GM19397 (cell line): ENCODE results near the gene NSG1.
"Not testable (repeated sequence)": the region's sequence is repeated elsewhere in the genome, so short reads cannot be mapped to it uniquely, and the experiment has no call there.

ENCODE experiments used
- ATAC-seq: cut with Tn5 transposase; IDR thresholded peaks from one replicate; pipeline ENCODE4 v1.9.1; 2021; ENCODE audit warnings: mild to moderate bottlenecking, moderate library complexity; ENCODE audit not compliant: unreplicated experiment

NSG1 gene

GRCh38 chr4:4386736-4387392, at the start of gene NSG1:
Gene NSG1, plus strand, starts transcription at chr4:4387102. Its CDS starts 528 bp downstream, at chr4:4387630.
- no peak for ATAC-seq

GRCh38 chr4:4338210-4339001, 48.5 kb upstream of the NSG1 start:
- no peak for ATAC-seq

- ATAC-seq: no peak
Measured at GRCh38 chr4:4339504-4340085, 47.3 kb upstream of the NSG1 start.

- no peak for ATAC-seq
Measured at GRCh38 chr4:4341861-4342650, 44.8 kb upstream of the NSG1 start.

- no peak for ATAC-seq
Measured at GRCh38 chr4:4343038-4343437, 43.9 kb upstream of the NSG1 start.

- ATAC-seq: peak; percentile 90
Measured at GRCh38 chr4:4344915-4345527, 41.9 kb upstream of the NSG1 start.

GRCh38 chr4:4347585-4347984, 39.3 kb upstream of the NSG1 start:
- ATAC-seq: no peak

GRCh38 chr4:4348585-4348984, 38.3 kb upstream of the NSG1 start:
- not testable (repeated sequence) for ATAC-seq

GRCh38 chr4:4349867-4350266, 37.0 kb upstream of the NSG1 start:
- no peak for ATAC-seq

GRCh38 chr4:4350909-4351308, 36.0 kb upstream of the NSG1 start:
- ATAC-seq: no peak

- no peak for ATAC-seq
Measured at GRCh38 chr4:4355302-4355701, 31.6 kb upstream of the NSG1 start.

GRCh38 chr4:4356106-4357041, 30.5 kb upstream of the NSG1 start:
- ATAC-seq: no peak

GRCh38 chr4:4358093-4358854, 28.6 kb upstream of the NSG1 start:
- no peak for ATAC-seq

- no peak for ATAC-seq
Measured at GRCh38 chr4:4361883-4362282, 25.0 kb upstream of the NSG1 start.

GRCh38 chr4:4362991-4363697, 23.8 kb upstream of the NSG1 start:
- no peak for ATAC-seq

- no peak for ATAC-seq
Measured at GRCh38 chr4:4364061-4364460, 22.8 kb upstream of the NSG1 start.

GRCh38 chr4:4364486-4365208, 22.3 kb upstream of the NSG1 start:
- no peak for ATAC-seq
